ENCODE measurements around the gene FCHSD2. TPM values are rescaled to one million over a fixed set of nuclear protein-coding genes. Genes with fewer than 3 reads are reported as not detected.

Gene FCHSD2
- total and polyA plus RNA-seq, 9 of the 15 experiments (the other 6 are each of a cell fraction or from before 2014, with no cell fraction given): 1.8 to 14.7 (median 6.4) TPM

- TF ChIP-seq, protein P1, sequence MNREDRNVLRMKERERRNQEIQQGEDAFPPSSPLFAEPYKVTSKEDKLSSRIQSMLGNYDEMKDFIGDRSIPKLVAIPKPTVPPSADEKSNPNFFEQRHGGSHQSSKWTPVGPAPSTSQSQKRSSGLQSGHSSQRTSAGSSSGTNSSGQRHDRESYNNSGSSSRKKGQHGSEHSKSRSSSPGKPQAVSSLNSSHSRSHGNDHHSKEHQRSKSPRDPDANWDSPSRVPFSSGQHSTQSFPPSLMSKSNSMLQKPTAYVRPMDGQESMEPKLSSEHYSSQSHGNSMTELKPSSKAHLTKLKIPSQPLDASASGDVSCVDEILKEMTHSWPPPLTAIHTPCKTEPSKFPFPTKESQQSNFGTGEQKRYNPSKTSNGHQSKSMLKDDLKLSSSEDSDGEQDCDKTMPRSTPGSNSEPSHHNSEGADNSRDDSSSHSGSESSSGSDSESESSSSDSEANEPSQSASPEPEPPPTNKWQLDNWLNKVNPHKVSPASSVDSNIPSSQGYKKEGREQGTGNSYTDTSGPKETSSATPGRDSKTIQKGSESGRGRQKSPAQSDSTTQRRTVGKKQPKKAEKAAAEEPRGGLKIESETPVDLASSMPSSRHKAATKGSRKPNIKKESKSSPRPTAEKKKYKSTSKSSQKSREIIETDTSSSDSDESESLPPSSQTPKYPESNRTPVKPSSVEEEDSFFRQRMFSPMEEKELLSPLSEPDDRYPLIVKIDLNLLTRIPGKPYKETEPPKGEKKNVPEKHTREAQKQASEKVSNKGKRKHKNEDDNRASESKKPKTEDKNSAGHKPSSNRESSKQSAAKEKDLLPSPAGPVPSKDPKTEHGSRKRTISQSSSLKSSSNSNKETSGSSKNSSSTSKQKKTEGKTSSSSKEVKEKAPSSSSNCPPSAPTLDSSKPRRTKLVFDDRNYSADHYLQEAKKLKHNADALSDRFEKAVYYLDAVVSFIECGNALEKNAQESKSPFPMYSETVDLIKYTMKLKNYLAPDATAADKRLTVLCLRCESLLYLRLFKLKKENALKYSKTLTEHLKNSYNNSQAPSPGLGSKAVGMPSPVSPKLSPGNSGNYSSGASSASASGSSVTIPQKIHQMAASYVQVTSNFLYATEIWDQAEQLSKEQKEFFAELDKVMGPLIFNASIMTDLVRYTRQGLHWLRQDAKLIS (CRISPR knock-in tag; IDR thresholded peaks at IDR 0.05): no peak
- TF ChIP-seq SRSF7 (optimal IDR thresholded peaks at IDR 0.05; ENCODE audit: low read depth, low read length): no peak
These were observed 318.1 kb downstream of the FCHSD2 start (continued) for GRCh38 chr11:72824020-72824419.

GRCh38 chr11:72823105-72823804, 318.9 kb downstream of the FCHSD2 start:
- no peaks in the 10 kb centered on the region for H3K27me3 ChIP-seq (ENCODE audit: control insufficient read depth in 2 of 2, insufficient read depth in 2 of 2, low read length in 2 of 2)
- no peaks in the 10 kb centered on the region for H3K36me3 ChIP-seq (ENCODE audit: control insufficient read depth, insufficient read depth, low read length)
- no peak overlapping the region for H3K9ac ChIP-seq (ENCODE audit: insufficient read depth in 1 of 2, low read depth in 2 of 2, low read length in 2 of 2)
- no peaks in the 10 kb centered on the region for H3K9me1 ChIP-seq (ENCODE audit: control insufficient read depth, insufficient read depth, low read length)
- DNase-seq (ENCODE audit: extremely low read depth in 1 of 4, low spot score in 3 of 4): no peak
- no TSS peak for BruUV-seq (replicated peaks)
- H3K9me3 ChIP-seq (replicated peaks; ENCODE audit: control insufficient read depth, insufficient read depth, low read depth, low read length): no peaks in the 10 kb centered on the region
- no peak overlapping the region for H3K4me3 ChIP-seq
- H3K79me2 ChIP-seq (ENCODE audit: control insufficient read depth, insufficient read depth, low read length): no peaks in the 10 kb centered on the region
- 60% methylated on average over 8 of the region's 9 CpGs for WGBS (ENCODE audit: insufficient coverage, low coverage, missing lambda C conversion rate)
- H2AFZ ChIP-seq (ENCODE audit: low read depth, low read length): no peak overlapping the region
- H3K4me2 ChIP-seq (ENCODE audit: insufficient read depth, low read length): no peak overlapping the region
- H4K20me1 ChIP-seq (replicated peaks; ENCODE audit: control insufficient read depth, insufficient read depth, low read length): no peaks in the 10 kb centered on the region
- FAIRE-seq: no peak
- H3K27ac ChIP-seq (ENCODE audit: extremely low read depth, low read depth, low read length): no peak overlapping the region
- no peak for ATAC-seq
- in situ Hi-C loops (cut with MboI): no loop called here
- CTCF ChIA-PET (ENCODE audit: low intra/inter-chr PET ratio): no interaction called here
- POLR2A ChIA-PET: no interaction called here
- intact Hi-C loops (cut with micrococcal nuclease): no loop called here
- TF ChIP-seq MLX (CRISPR knock-in tag; conservative IDR thresholded peaks at IDR 0.05) (no peak), ZNF436 (CRISPR knock-in tag; IDR thresholded peaks at IDR 0.05) (no peak), XRCC5 (IDR thresholded peaks at IDR 0.05; ENCODE audit: low read depth, low read length) (no peak), ZNF3 (CRISPR knock-in tag; IDR thresholded peaks at IDR 0.05) (no peak), DMBX1 (CRISPR knock-in tag; IDR thresholded peaks at IDR 0.05; ENCODE audit: borderline replicate concordance) (no peak), HBP1 (CRISPR knock-in tag; IDR thresholded peaks at IDR 0.05) (no peak)
- TF ChIP-seq, protein P2, sequence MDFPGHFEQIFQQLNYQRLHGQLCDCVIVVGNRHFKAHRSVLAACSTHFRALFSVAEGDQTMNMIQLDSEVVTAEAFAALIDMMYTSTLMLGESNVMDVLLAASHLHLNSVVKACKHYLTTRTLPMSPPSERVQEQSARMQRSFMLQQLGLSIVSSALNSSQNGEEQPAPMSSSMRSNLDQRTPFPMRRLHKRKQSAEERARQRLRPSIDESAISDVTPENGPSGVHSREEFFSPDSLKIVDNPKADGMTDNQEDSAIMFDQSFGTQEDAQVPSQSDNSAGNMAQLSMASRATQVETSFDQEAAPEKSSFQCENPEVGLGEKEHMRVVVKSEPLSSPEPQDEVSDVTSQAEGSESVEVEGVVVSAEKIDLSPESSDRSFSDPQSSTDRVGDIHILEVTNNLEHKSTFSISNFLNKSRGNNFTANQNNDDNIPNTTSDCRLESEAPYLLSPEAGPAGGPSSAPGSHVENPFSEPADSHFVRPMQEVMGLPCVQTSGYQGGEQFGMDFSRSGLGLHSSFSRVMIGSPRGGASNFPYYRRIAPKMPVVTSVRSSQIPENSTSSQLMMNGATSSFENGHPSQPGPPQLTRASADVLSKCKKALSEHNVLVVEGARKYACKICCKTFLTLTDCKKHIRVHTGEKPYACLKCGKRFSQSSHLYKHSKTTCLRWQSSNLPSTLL (IDR thresholded peaks at IDR 0.05): no peak
- H3K4me1 ChIP-seq (replicated peaks in 1 of 2; ENCODE audit: control insufficient read depth in 2 of 2, insufficient read depth in 2 of 2, low read length in 2 of 2): peaks cover 0 to 33% of the 10 kb centered on the region in 2 experiments; a peak in 2 of 5 replicates

Data from K562 (cell line).